ENCODE measurements around the gene NSDHL.
A peak's percentile ranks its signal among the peaks of the same experiment; 100 is the strongest.
"Not testable (repeated sequence)": the region's sequence is repeated elsewhere in the genome, so short reads cannot be mapped to it uniquely, and the experiment has no call there.

NSDHL gene

DNA sequence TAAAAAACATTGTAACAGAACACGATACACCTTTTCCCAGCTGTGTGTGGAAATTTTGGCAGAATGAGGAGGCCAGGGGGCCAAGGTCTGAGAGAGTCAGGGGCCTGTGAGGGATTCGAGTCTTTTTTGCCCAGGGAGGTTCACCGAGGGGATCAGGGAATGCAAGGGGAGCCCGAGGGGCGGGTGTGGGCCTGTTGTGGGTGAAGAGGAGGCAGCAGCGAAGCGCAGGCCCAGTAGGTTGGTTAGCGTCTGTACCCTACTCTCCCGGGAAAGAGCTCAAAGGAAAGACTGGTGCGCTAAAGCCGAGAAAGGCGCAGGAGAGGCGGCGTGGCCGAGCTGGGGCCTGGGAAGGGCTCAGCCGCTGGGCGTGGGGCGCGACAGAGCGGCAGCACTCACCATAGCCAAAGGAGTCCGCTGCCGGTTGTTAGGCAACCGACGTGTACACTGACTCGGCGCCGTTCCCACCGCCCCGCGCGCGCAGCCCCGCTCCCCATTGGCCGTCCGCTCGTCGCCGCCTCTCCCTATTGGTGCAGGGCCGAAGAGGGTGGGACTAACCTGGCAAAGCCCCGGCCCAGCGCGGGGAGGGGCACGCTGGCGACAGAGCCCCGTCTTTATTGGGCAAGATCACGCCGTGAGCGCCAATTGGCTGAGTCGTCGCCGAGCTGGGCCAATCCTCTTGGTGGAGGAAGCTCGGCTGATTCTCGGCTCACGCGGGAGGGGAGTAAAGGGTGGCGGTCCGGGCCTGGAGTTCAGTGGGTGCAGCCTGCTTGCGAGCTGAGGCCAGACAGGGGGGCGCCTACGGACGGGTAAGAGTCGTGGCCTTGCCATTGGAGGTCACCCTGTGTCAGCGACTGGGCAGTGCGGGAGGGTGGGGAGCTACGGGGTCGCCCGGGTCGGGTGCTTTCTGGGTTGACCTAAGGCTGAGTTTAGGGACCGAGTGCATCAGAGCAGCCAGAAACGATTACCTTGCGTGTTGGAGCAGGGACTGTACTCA, at the start of gene NSDHL, which contains the start of gene CETN2:
Gene NSDHL (plus strand): TSS at position 752 of the 994 bp plus-strand sequence. CDS start 15,262 bp downstream, outside the sequence.
Gene CETN2 (minus strand): TSS at position 446 of the 994 bp plus-strand sequence. CDS start 47 bp downstream, at position 399.
- peak; percentile 91 for DNase-seq

DNA sequence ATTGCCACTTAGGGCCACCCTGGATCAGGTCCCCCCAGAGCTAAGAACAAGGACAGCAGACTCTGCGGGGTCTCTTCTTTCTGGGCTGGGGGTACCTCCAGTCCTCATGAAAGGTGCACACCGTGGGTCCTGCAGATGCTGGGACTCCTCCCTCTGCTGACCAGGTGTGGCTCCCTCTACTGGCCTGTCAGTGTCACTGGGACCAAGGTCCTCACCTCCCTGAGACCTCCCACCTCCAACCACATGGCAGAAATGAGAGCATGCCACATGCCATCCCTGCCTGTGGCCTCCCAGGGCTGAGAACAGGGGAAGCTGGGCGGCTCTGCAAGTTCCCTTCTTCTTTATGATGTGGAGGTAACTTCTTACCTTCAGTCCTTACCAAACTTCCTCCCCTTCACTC, 43.8 kb upstream of the NSDHL start:
- DNase-seq, result not testable (repeated sequence)

GRCh38 chrX:152798945-152799344, 31.9 kb upstream of the NSDHL start:
- DNase-seq, result no peak

- no peak for DNase-seq
These were observed 24.8 kb upstream of the NSDHL start for GRCh38 chrX:152806035-152806434.

DNA sequence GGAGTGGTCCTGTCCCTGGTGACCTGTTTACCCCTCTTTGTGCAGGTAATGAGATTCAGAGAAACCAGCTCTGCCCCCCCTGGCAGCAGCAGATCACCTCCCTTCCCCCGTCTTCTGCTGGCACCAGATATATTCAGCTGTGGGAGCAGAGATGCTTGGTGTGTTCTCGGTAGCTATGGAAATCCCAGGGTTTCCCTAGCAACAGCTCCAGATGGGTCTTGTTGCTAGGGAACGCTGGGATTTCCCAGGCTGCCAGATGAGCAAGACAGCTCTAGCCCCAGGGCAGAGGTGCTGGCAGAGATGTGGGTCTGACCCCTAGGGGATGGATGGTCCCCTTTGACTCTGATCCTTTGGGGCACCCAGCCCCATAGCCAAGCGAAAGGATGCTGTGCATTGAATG, 20.5 kb upstream of the NSDHL start:
- DNase-seq, result no peak

GRCh38 chrX:152813206-152813605, 17.7 kb upstream of the NSDHL start:
- no peak for DNase-seq

DNA sequence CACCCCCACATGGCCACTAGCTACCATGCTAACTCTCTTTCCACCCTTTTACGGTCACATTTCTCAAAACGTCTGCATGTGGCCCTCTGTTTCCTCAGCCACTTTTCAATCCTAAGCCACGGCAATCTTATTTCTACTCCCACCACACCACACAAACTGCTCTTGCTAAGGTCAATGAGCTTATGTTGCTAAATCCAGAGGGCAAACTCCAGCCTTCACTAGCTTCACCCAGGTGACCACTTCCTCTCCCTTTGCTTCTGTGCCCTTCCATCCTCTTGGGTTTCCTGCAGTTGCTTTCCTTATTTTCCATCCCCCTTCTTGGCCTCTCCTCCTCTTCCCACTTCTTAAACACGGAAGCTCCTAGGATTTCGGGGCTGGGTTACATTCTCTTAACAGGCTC, 16.8 kb upstream of the NSDHL start:
- no peak for DNase-seq

- no peak for DNase-seq
These were observed 13.6 kb upstream of the NSDHL start for GRCh38 chrX:152817078-152817764.

- no peak for DNase-seq
These were observed 12.5 kb upstream of the NSDHL start for GRCh38 chrX:152818356-152818755.

DNA sequence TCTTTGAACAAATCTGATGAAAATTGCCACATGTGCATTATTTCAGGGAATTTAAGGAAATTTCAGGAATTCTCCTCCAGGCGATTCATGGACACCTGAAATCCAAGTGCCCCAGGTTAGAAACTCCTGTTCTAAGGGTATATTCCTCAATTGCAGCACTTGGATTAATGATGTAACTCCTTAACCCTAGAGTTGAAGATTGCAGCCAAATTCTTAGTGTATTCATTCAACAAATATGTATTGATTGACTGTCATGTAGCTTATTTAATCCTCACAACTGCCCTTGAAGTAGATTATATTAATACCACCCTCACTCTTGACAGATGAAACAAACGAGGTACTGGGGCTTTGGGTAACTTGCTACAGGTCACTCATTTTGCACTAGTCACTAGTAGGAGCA, 11.6 kb upstream of the NSDHL start:
- no peak for DNase-seq

DNA sequence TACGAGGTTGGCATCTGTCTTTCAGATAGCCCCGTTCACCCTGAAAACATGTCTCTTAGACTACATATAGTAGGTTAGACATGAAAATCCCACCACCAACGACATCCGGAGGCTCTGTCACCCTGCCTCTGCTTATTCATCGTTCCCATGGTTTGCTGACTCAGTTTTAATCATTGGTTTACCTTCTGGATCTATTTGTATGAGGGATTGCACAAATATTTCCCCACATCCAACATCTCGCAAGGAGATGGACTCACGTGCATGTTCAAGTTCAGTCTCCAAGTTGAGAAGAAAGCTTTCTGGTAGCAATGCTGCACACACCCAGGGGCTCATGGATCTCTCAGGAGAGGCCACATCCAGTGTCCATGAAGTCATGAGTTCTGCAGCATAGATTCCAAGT, 11.1 kb upstream of the NSDHL start:
- DNase-seq, result no peak

DNA sequence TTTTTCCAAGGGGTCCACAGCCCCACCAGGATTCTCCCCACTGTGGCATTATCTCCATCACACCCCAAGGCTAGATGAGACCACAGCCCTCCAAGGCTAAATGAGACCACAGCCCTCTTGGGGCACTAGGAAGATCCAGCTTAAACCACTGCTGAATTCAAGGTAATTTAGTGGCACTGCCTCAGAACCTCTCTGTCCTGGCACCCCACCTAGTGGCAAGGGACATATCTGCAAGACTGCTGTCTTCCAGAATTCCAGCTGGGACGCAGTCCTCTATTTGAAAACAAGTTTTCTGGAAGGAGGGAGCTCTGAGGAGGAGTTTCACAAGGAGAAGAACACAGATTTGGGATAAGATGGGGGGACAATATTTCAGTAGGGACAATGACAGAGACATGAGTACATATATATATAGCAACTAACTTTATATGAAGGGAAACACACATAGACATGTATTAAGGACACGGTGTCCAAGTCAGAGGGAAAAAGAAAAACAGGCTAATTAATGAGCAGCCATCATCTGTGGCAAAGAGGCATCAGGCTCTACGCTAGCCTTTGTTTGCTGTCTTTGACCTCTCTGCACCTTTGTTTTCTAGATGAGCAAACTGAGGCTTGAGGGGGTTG, 9.6 kb upstream of the NSDHL start:
- peak; percentile 37 for DNase-seq

DNA sequence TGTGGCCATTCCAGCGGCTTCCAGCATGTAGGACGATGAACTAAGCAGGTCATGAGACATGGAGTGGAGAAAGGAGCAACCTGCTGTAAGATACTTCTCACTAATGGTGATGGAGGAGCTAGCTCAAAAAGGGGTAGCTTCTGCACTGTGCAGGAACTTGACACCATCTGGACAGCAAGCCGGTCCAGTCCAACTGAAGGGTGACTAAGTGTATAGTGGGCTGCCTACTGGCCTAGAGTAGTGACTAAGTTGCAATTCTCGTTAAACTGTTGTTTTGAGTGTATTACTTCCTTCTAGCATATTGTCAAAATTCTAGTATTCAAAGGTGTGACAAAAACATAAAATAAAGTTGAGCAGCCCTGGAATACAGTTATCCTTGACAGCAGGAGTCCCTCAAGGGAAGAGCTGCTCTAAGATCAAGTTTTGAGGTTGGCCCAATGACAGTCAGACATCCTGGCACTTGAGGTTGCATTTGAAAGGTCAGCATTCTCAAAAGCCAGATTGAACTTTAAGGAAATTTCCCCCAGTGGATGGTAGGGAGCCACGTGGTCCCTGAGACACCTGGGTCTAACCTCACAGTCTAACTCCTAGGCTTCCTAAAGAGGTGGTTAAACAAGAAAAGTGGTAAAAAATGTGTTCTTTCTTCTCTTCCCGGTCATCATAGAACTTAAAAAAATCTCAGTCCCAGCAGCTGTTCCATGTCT, 8.3 kb upstream of the NSDHL start:
- DNase-seq, result no peak

GRCh38 chrX:152823657-152824056, 7.2 kb upstream of the NSDHL start:
- no peak for DNase-seq

DNA sequence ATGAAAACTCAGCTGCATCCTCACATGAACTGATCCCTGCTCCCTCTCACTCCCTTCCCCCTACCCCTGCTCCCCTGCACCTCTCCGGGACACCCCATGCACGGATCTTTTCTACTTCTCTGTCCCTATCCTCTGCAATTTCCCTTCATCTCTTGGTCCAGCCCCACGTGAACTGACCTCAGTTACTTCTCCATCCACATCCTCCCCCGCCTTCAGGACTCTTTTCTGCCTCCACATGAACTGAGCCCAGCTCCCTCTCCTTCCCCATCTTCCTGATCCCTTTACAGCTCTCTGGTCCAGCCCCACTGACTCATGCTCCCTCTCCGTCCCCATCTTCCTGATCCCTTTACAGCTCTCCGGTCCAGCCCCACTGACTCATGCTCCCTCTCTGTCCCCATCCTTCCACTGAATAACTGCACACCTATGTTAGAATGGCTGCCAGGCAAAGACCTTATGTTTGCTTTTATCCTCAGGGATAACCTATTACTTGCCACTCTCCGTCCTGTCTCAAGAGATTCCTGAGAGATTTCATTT, 6.0 kb upstream of the NSDHL start:
- DNase-seq, result no peak

- DNase-seq, result no peak
These were observed 528 bp downstream of the NSDHL start for GRCh38 chrX:152831391-152831790.

DNA sequence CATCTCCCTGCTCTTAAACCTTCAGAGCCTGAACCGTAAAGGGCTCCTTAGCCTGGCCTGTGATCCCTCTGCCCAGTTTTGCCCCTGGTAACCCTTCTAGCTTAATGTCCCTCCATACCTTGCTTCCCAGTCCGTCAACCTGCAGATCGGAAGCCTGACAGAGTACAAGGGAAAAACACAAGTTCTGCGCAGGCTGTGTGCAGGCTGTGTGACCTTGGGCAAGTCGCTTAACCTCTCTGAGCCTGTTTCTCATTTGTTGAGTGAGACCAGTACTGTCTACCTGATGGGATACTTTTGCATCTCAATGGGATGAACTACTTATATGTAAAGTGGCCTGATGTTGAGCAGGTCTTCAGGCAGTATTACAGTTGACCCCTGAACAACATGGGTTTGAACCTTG, 1.7 kb downstream of the NSDHL start:
- DNase-seq, result no peak

DNA sequence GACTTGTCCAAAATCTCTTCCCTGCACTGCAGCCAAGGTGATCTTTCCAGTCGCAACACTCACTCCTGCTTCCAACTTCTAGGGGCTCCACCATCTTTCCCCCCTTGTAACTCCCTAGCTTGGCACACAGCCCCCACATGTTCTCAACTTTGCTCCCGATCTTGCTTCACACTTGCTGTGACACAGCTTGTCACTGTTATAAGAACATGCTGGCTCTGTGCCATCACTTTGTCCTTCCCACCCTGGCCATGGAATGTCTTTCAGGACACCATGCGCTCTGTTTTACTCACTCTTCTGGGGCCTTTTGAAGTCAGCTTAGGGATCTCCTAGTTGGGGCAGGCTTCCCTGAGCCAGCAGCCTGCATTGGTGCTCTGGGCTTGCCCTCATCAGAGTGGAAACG, 2.5 kb downstream of the NSDHL start:
- no peak for DNase-seq

DNA sequence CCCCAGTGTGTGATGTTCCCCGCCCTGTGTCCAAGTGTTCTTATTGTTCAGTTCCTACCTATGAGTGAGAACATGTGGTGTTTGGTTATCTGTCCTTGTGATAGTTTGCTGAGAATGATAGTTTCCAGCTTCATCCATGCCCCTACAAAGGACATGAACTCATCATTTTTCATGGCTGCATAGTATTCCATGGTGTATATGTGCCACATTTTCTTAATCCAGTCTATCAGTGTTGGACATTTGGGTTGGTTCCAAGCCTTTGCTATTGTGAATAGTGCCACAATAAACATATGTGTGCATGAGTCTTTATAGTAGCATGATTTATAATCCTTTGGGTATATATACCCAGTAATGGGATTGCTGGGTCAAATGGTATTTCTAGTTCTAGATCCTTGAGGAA, 4.6 kb downstream of the NSDHL start:
- not testable (repeated sequence) for DNase-seq

GRCh38 chrX:152842772-152843338, 12.0 kb downstream of the NSDHL start:
- DNase-seq, result no peak

- DNase-seq, result no peak
These were observed 13.0 kb downstream of the NSDHL start for GRCh38 chrX:152843852-152844251.

DNA sequence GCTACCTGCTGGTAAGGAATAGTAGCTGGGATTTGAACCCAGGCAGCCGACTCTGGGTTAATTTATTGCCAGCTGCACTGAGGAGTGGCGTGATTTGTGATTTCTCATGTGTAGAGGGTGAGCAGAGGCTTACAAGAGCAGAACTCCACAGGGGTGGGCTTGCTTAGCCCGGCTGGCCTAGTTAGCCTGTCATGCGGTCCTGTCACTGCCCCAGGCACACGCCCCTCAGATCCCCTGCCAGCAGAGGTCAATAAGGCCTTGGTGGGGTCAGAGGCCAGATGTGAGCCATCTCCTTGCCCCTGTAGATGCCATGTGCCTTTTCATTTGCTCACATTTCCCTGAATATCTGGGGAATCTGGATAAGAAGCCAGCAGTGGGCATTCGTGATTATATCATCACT, 13.4 kb downstream of the NSDHL start:
- DNase-seq, result no peak

All from stimulated activated CD8-positive, alpha-beta memory T cell treated with anti-CD3 and anti-CD28 coated beads, Interleukin-4, amount 100 ng/mL, for 48 hours (primary cell).